Measurements from ENCODE around the gene OR2K2.

- TF ChIP-seq CTCF (IDR thresholded peaks at IDR 0.05; ENCODE audit: low read length), result no peak
- no peak for TF ChIP-seq EZH2 (IDR thresholded peaks at IDR 0.05; ENCODE audit: borderline replicate concordance, low read length)
Measured at GRCh38 chr9:111298111-111298510, 31.9 kb downstream of the OR2K2 start.
